Chondrocyte (in vitro differentiated cells): Measurements from ENCODE around the gene COL20A1. TPM values are rescaled to one million over a fixed set of nuclear protein-coding genes. Genes with fewer than 3 reads are reported as not detected.

Source experiments
- DNase-seq: peaks from one replicate; pipeline ENCODE4 v3.0.0; 2021; ENCODE audit warnings: mixed read lengths, low spot score
- H3K27ac Mint-ChIP-seq: one replicate; pipeline ENCODE4 v1.8.0; 2021; ENCODE audit warnings: mild to moderate bottlenecking, moderate library complexity, mixed read lengths; ENCODE audit not compliant: unreplicated experiment
- H3K27me3 Mint-ChIP-seq: 2 replicates; pipeline ENCODE4 v1.8.0; 2021; ENCODE audit warnings: low read depth, mixed read lengths
- H3K36me3 Mint-ChIP-seq: 2 replicates; pipeline ENCODE4 v1.8.0; 2021; ENCODE audit warnings: low read depth, mixed read lengths
- H3K4me1 Mint-ChIP-seq: 2 replicates; pipeline ENCODE4 v1.8.0; 2021; ENCODE audit warnings: low read depth, mild to moderate bottlenecking, mixed read lengths
- H3K4me3 Mint-ChIP-seq: one replicate; pipeline ENCODE4 v1.8.0; 2021; ENCODE audit warnings: mild to moderate bottlenecking, moderate library complexity, mixed read lengths; ENCODE audit not compliant: unreplicated experiment
- H3K9me3 Mint-ChIP-seq: 2 replicates; pipeline ENCODE4 v1.8.0; 2021; ENCODE audit warnings: low read depth, mixed read lengths
- total RNA-seq: library from RNA; stranded (reverse); gene quantifications from 3 replicates; pipeline ENCODE4 v1.2.1, GENCODE V29; 2021
- TF ChIP-seq, protein P1 (sequence below): fragments of 200-600 bp; sonication (generic); IDR thresholded peaks from 2 replicates; pipeline ENCODE4 v1.5.0; 2021; ENCODE audit warnings: antibody characterized with exemption, mild to moderate bottlenecking, moderate library complexity

The COL20A1 gene
- total RNA-seq, 1 donor from 2014 or later: not detected

DNA sequence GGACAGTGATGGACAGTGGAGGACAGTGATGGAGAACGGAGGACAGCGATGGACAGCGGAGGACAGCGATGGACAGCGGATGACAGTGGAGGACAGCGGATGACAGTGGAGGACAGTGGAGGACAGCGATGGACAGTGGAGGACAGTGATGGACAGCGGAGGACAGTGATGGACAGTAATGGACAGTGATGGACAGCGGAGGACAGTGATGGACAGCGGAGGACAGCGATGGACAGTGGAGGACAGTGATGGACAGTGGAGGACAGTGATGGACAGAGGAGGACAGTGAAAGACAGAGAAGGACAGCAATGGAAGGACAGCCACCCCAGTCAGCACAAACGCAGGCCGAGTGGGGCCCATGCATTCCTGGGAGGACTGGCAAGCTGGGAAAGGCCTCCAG is 35.4 kb upstream of the COL20A1 start:
- TF ChIP-seq, protein P1, sequence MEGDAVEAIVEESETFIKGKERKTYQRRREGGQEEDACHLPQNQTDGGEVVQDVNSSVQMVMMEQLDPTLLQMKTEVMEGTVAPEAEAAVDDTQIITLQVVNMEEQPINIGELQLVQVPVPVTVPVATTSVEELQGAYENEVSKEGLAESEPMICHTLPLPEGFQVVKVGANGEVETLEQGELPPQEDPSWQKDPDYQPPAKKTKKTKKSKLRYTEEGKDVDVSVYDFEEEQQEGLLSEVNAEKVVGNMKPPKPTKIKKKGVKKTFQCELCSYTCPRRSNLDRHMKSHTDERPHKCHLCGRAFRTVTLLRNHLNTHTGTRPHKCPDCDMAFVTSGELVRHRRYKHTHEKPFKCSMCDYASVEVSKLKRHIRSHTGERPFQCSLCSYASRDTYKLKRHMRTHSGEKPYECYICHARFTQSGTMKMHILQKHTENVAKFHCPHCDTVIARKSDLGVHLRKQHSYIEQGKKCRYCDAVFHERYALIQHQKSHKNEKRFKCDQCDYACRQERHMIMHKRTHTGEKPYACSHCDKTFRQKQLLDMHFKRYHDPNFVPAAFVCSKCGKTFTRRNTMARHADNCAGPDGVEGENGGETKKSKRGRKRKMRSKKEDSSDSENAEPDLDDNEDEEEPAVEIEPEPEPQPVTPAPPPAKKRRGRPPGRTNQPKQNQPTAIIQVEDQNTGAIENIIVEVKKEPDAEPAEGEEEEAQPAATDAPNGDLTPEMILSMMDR: no peak
- H3K4me1 Mint-ChIP-seq: peaks cover 20% of the 10 kb centered on the region

DNA sequence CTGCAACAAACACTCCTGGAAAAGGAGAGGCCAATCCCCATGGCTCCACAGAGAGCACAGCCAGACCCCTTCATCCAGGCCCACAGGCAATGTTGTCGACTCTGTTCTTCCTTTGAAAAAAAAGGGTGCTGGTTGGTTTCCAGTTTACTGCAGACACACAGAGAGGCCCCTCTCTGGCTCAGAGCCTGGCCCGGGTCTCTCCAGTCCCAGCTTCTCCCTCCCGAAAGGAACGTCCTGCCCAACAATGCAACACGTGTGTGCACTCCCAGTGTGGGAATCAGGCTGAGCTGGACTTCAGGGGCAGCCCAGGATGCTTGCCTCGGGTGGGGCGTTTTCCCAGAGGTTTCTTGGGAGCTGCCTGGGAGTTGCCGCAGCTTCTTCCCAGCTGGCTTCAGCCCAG is 34.2 kb upstream of the COL20A1 start:
- Mint-ChIP-seq H3K27ac (no peak overlapping the region), H3K9me3 (peaks cover 4% of the 10 kb centered on the region), H3K4me1 (peaks cover 14% of the 10 kb centered on the region), H3K4me3 (no peak overlapping the region), H3K27me3 (peaks cover 12% of the 10 kb centered on the region), H3K36me3 (peaks cover 5% of the 10 kb centered on the region)
- DNase-seq: no peak
- TF ChIP-seq, protein P1: no peak

More for the DNA sequence above, 35.4 kb upstream of the COL20A1 start:
- H3K27ac Mint-ChIP-seq: no peak overlapping the region
- no peak for DNase-seq
- peaks cover 19% of the 10 kb centered on the region for H3K27me3 Mint-ChIP-seq
- H3K4me3 Mint-ChIP-seq: no peak overlapping the region
- H3K9me3 Mint-ChIP-seq: peaks cover 4% of the 10 kb centered on the region
- H3K36me3 Mint-ChIP-seq: peaks cover 5% of the 10 kb centered on the region

GRCh38 chr20:63259734-63260460 is 33.1 kb upstream of the COL20A1 start:
- no peak for DNase-seq
- H3K4me1 Mint-ChIP-seq: peaks cover 20% of the 10 kb centered on the region
- H3K4me3 Mint-ChIP-seq: no peak overlapping the region
- peaks cover 4% of the 10 kb centered on the region for H3K9me3 Mint-ChIP-seq
- peaks cover 5% of the 10 kb centered on the region for H3K36me3 Mint-ChIP-seq
- TF ChIP-seq, protein P1: no peak
- H3K27ac Mint-ChIP-seq: no peak overlapping the region
- peaks cover 13% of the 10 kb centered on the region for H3K27me3 Mint-ChIP-seq

- Mint-ChIP-seq H3K4me1 (peaks cover 22% of the 10 kb centered on the region), H3K27ac (no peak overlapping the region)
Observed at GRCh38 chr20:63260521-63260920, 32.5 kb upstream of the COL20A1 start.

DNA sequence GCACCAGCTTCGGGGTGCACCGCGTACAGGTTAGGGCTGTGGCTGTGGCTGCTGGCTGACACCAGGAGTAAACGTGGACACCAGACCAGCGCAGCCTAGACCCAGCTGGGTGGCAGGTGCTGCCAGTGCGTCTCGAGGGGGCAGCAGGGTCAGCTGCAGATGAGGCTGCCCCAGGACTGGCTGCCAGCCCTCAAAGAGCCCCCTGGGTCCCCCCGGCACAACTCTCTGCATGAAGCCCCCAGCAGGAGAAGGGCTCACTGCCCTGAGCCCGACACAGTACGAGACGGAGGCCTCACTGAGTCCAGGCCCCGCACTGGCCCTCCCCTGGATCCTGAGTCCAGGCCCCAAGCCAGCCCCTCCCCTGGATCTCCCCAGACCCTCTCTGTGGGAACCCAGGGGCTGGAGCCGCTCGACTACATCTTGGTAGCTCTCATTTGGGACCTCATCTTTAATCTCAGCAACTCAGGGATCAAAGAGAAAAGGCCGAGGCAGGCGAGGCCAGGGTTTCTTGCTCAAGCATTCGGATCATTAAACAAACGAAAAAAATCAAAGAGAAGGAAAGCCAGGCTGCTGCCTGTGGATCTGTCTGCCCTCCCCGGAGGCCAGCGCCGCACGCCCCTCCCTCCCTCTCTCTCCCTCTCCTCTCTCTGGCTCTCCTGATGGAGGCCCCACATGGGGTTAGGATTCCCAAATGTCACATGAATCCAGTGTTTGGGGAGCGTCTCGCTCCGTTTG is 31.8 kb upstream of the COL20A1 start:
- DNase-seq: no peak
- no peak overlapping the region for H3K4me3 Mint-ChIP-seq
- peaks cover 4% of the 10 kb centered on the region for H3K9me3 Mint-ChIP-seq
- H3K27me3 Mint-ChIP-seq: peaks cover 7% of the 10 kb centered on the region
- peaks cover 22% of the 10 kb centered on the region for H3K4me1 Mint-ChIP-seq
- H3K27ac Mint-ChIP-seq: no peak overlapping the region
- peaks cover 5% of the 10 kb centered on the region for H3K36me3 Mint-ChIP-seq
- TF ChIP-seq, protein P1: no peak

More at GRCh38 chr20:63260521-63260920, 32.5 kb upstream of the COL20A1 start:
- H3K9me3 Mint-ChIP-seq: peaks cover 4% of the 10 kb centered on the region
- TF ChIP-seq, protein P1: no peak
- peaks cover 8% of the 10 kb centered on the region for H3K27me3 Mint-ChIP-seq
- DNase-seq: no peak
- peaks cover 5% of the 10 kb centered on the region for H3K36me3 Mint-ChIP-seq
- no peak overlapping the region for H3K4me3 Mint-ChIP-seq
